ENCODE measurements around the gene CTF1. TPM values are rescaled to one million over a fixed set of nuclear protein-coding genes. Genes with fewer than 3 reads are reported as not detected.

The CTF1 gene
- polyA plus RNA-seq, 1 experiment, result 22.2 TPM

GRCh38 chr16:30926937-30927788 is 30.7 kb downstream of the CTF1 start:
- DNase-seq (ENCODE audit: low read depth), result no peak
- Histone ChIP-seq H3K27me3 (ENCODE audit: control insufficient read depth, insufficient read depth, low read length) (no peaks in the 10 kb centered on the region), H3K4me3 (ENCODE audit: low read depth, low read length) (no peak overlapping the region), H3K36me3 (ENCODE audit: control insufficient read depth, insufficient read depth, low read length) (peaks cover 29% of the 10 kb centered on the region)
- TF ChIP-seq CTCF (IDR thresholded peaks at IDR 0.05; ENCODE audit: insufficient read depth, low read depth, low read length), result no peak
- ChIA-PET POLR2A (no interaction called here), CTCF (interaction anchor here (0.7 to 6.6 kb wide), 5 partner anchors 11 to 113 kb away, joined by 3 to 40 read pairs (median 3); no protein-coding TSS in a partner anchor)

DNA sequence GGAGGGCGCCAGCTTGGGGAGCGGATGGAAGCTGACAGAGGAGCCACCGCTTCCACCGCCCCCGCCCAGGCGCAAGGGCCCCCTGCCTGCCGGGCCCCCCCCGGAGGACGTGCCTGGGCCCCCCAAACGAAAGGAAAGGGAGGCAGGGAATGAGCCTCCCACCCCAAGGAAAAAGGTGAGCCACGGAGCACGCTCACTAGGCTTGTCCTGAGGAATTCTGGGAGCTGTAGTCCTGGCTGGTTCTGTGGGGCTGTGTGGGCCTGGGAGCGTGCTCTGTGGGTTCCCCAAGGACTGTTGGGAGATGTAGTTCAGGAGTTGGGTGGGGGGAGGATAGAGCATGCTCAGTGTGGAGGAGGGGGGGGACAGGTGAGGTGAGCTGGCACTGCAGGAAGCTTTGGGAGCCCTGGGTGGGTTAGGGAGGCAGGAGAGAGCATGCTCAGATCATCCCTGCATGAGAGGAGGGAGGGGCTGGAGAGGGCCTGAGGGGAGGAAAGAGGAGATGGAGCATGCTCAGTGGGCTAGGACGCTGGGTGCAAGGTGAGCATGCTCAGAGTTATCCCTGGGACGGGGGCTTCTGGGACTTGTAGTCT is 31.5 kb downstream of the CTF1 start:
- H3K27me3 ChIP-seq (ENCODE audit: control insufficient read depth, insufficient read depth, low read length), result no peaks in the 10 kb centered on the region
- no peak for DNase-seq (ENCODE audit: low read depth)
- TF ChIP-seq CTCF (IDR thresholded peaks at IDR 0.05; ENCODE audit: insufficient read depth, low read depth, low read length), result no peak
- H3K4me3 ChIP-seq (ENCODE audit: low read depth, low read length), result no peak overlapping the region
- CTCF ChIA-PET, result interaction anchor here (0.7 to 6.6 kb wide), 3 partner anchors 13 to 83 kb away, joined by 3 to 40 read pairs (median 3); no protein-coding TSS in a partner anchor
- H3K36me3 ChIP-seq (ENCODE audit: control insufficient read depth, insufficient read depth, low read length), result peaks cover 31% of the 10 kb centered on the region
- POLR2A ChIA-PET, result interaction anchor here (0.7 kb wide), 1 partner anchor 531 kb away, joined by 5 read pairs; the partner anchor contains the start of gene ARMC5

GRCh38 chr16:30928390-30928789 is 32.0 kb downstream of the CTF1 start:
- TF ChIP-seq CTCF (IDR thresholded peaks at IDR 0.05; ENCODE audit: insufficient read depth, low read depth, low read length), result no peak
- ChIA-PET CTCF (interaction anchor here (0.8 to 6.6 kb wide), 2 partner anchors 13 to 84 kb away, joined by 3 to 40 read pairs; no protein-coding TSS in a partner anchor), POLR2A (interaction anchor here (0.7 kb wide), 1 partner anchor 531 kb away, joined by 5 read pairs; the partner anchor contains the start of gene ARMC5)
- DNase-seq (ENCODE audit: low read depth), result no peak
- Histone ChIP-seq H3K27me3 (ENCODE audit: control insufficient read depth, insufficient read depth, low read length) (no peaks in the 10 kb centered on the region), H3K36me3 (ENCODE audit: control insufficient read depth, insufficient read depth, low read length) (peaks cover 31% of the 10 kb centered on the region), H3K4me3 (ENCODE audit: low read depth, low read length) (no peak overlapping the region)

GRCh38 chr16:30929167-30929566 is 32.8 kb downstream of the CTF1 start:
- no peaks in the 10 kb centered on the region for H3K27me3 ChIP-seq (ENCODE audit: control insufficient read depth, insufficient read depth, low read length)
- peaks cover 31% of the 10 kb centered on the region for H3K36me3 ChIP-seq (ENCODE audit: control insufficient read depth, insufficient read depth, low read length)
- no peak for TF ChIP-seq CTCF (IDR thresholded peaks at IDR 0.05; ENCODE audit: insufficient read depth, low read depth, low read length)
- ChIA-PET POLR2A (no interaction called here), CTCF (interaction anchor here (1.0 to 6.6 kb wide), 2 partner anchors 12 to 85 kb away, joined by 3 to 40 read pairs; no protein-coding TSS in a partner anchor)
- H3K4me3 ChIP-seq (ENCODE audit: low read depth, low read length), result no peak overlapping the region
- no peak for DNase-seq (ENCODE audit: low read depth)

- Histone ChIP-seq H3K36me3 (ENCODE audit: control insufficient read depth, insufficient read depth, low read length) (peaks cover 31% of the 10 kb centered on the region), H3K27me3 (ENCODE audit: control insufficient read depth, insufficient read depth, low read length) (no peaks in the 10 kb centered on the region), H3K4me3 (ENCODE audit: low read depth, low read length) (no peak overlapping the region)
- no peak for DNase-seq (ENCODE audit: low read depth)
- POLR2A ChIA-PET, result no interaction called here
- no peak for TF ChIP-seq CTCF (IDR thresholded peaks at IDR 0.05; ENCODE audit: insufficient read depth, low read depth, low read length)
- CTCF ChIA-PET, result interaction anchor here (6.6 kb wide), 1 partner anchor 11 kb away, joined by 40 read pairs; no protein-coding TSS in a partner anchor
These were observed 33.8 kb downstream of the CTF1 start for GRCh38 chr16:30930160-30930571.
